RWPE1 (cell line): ENCODE measurements around the gene WNT3A.

Experiments used
- CTCF ChIA-PET: fragments of 350-600 bp; sonication (Branson Sonifier 250); formaldehyde crosslinking; extraction: SDS; loops from one replicate; lab custom pipeline; 2021; lab: Yijun Ruan, JAX
- POLR2A ChIA-PET: fragments of 400-600 bp; formaldehyde crosslinking; extraction: SDS; loops from one replicate; lab custom pipeline; 2020; ENCODE audit warnings: antibody characterized with exemption; ENCODE audit not compliant: low non-redundant PET; lab: Yijun Ruan, JAX
- DNase-seq: peaks from one replicate; pipeline ENCODE4 v3.0.0; 2012; ENCODE audit warnings: low spot score
- H3K27ac ChIP-seq: fragments of 450-650 bp; 2 replicates; pipeline ENCODE4 v1.5.1; 2017
- CTCF ChIP-seq: fragments of 450-650 bp; conservative IDR thresholded peaks from 2 replicates; pipeline ENCODE4 v1.5.1; 2017; ENCODE audit warnings: low read depth, mild to moderate bottlenecking

WNT3A gene

GRCh38 chr1:228109962-228110488, 103.2 kb downstream of the WNT3A start:
- H3K27ac ChIP-seq, result peak overlapping the region; percentile 70
- ChIA-PET CTCF (interaction anchor here (0.6 to 1.0 kb wide), 2 partner anchors 57 to 121 kb away, joined by 3 to 7 read pairs; no protein-coding TSS in a partner anchor), POLR2A (interaction anchor here (0.6 to 0.7 kb wide), 2 partner anchors 12 to 13 kb away, joined by 3 read pairs; no protein-coding TSS in a partner anchor)
- TF ChIP-seq CTCF, result no peak
- DNase-seq, result no peak

GRCh38 chr1:228110556-228110955, 103.8 kb downstream of the WNT3A start:
- DNase-seq, result no peak
- ChIA-PET CTCF (interaction anchor here (0.6 to 1.0 kb wide), 3 partner anchors 11 to 111 kb away, joined by 3 to 5 read pairs (median 3); no protein-coding TSS in a partner anchor), POLR2A (interaction anchor here (0.6 to 0.7 kb wide), 2 partner anchors 12 kb away, joined by 3 read pairs; no protein-coding TSS in a partner anchor)
- no peak for TF ChIP-seq CTCF
- H3K27ac ChIP-seq, result no peak overlapping the region
